ENCODE data around the gene TAF8. TPM values are rescaled to one million over a fixed set of nuclear protein-coding genes. Genes with fewer than 3 reads are reported as not detected.
A peak's percentile ranks its signal among the peaks of the same experiment; 100 is the strongest.

The TAF8 gene
- total RNA-seq, 2 experiments from 2014 or later = 30.1 to 34.7 TPM

GRCh38 chr6:42010185-42010891 lies 40.0 kb upstream of the TAF8 start:
- Mint-ChIP-seq H3K4me3 (peak overlapping the region; percentile 56), H3K27ac (peak overlapping the region; percentile 92), H3K27me3 (no peaks in the 10 kb centered on the region), H3K4me1 (ENCODE audit: low read depth) (peaks cover 84% of the 10 kb centered on the region), H3K36me3 (ENCODE audit: low read depth) (peaks cover 77% of the 10 kb centered on the region), H3K9me3 (no peaks in the 10 kb centered on the region)
- TF ChIP-seq CTCF (IDR thresholded peaks at IDR 0.05) = no peak
- no peak overlapping the region for H3K4me3 ChIP-seq (ENCODE audit: low read length)
- ChIA-PET POLR2A (interaction anchor here (0.8 to 1.3 kb wide), 4 partner anchors 15 to 314 kb away, joined by 3 to 7 read pairs (median 4); no protein-coding TSS in a partner anchor), CTCF (interaction anchor here (0.9 to 2.0 kb wide), 3 partner anchors 13 to 34 kb away, joined by 4 to 6 read pairs (median 4); no protein-coding TSS in a partner anchor)
- intact Hi-C loops (cut with DNase I, micrococcal nuclease) = no loop called here
- H3K4me1 ChIP-seq (ENCODE audit: insufficient read depth, low read length) = peaks cover 74% of the 10 kb centered on the region
- peak; percentile 57 for ATAC-seq (ENCODE audit: poor library complexity)
- peak in 5 of 14 experiments; percentile 24 to 39 (median 30) for DNase-seq
- H3K27ac ChIP-seq (ENCODE audit: low read depth in 1 of 2, low read length in 2 of 2) = peak overlapping the region; percentile 48 to 59
- H3K36me3 ChIP-seq (ENCODE audit: insufficient read depth, low read length) = peaks cover 45% of the 10 kb centered on the region
- no peaks in the 10 kb centered on the region for H3K9me3 ChIP-seq (ENCODE audit: control insufficient read depth in 1 of 2, insufficient read depth in 1 of 2, low read length in 2 of 2)
- no peaks in the 10 kb centered on the region for H3K27me3 ChIP-seq (ENCODE audit: control insufficient read depth in 1 of 2, insufficient read depth in 2 of 2, low read length in 2 of 2)

DNA sequence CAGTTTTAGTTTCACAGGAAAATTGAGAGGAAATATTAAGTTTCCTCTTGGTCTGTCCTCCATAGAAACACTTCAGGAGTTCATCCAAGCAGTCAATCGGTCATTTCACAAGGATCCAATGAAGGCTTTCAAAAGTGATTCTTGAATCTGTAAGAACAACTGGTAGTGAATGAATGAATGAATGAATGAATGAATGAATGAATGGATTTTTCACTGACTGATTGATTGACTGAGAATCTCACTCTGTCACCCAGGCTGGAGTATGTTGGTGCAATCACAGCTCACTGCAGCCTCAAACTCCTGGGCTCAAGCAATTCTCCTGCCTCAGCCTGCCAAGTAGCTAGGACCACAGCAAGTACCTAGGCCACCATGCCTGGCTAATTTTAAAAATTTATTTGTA lies 39.4 kb upstream of the TAF8 start:
- Mint-ChIP-seq H3K27ac (peak overlapping the region; percentile 92), H3K4me1 (ENCODE audit: low read depth) (peaks cover 84% of the 10 kb centered on the region), H3K9me3 (no peaks in the 10 kb centered on the region), H3K36me3 (ENCODE audit: low read depth) (peaks cover 78% of the 10 kb centered on the region), H3K4me3 (peak overlapping the region; percentile 56), H3K27me3 (no peaks in the 10 kb centered on the region)
- ChIA-PET CTCF (interaction anchor here (1.7 kb wide), 1 partner anchor 33 kb away, joined by 4 read pairs; no protein-coding TSS in a partner anchor), POLR2A (interaction anchor here (1.3 kb wide), 1 partner anchor 17 kb away, joined by 4 read pairs; no protein-coding TSS in a partner anchor)
- Histone ChIP-seq H3K9me3 (ENCODE audit: control insufficient read depth in 1 of 2, insufficient read depth in 1 of 2, low read length in 2 of 2) (no peaks in the 10 kb centered on the region), H3K4me1 (ENCODE audit: insufficient read depth, low read length) (peaks cover 70% of the 10 kb centered on the region), H3K27ac (ENCODE audit: low read depth in 1 of 2, low read length in 2 of 2) (peak overlapping the region; percentile 18 to 59), H3K4me3 (ENCODE audit: low read length) (no peak overlapping the region), H3K36me3 (ENCODE audit: insufficient read depth, low read length) (peaks cover 43% of the 10 kb centered on the region), H3K27me3 (ENCODE audit: control insufficient read depth in 1 of 2, insufficient read depth in 2 of 2, low read length in 2 of 2) (no peaks in the 10 kb centered on the region)
- no peak for ATAC-seq (ENCODE audit: poor library complexity)
- DNase-seq = peak in 1 of 14 experiments; percentile 15
- no peak for TF ChIP-seq CTCF (IDR thresholded peaks at IDR 0.05)
- intact Hi-C loops (cut with DNase I, micrococcal nuclease) = no loop called here

DNA sequence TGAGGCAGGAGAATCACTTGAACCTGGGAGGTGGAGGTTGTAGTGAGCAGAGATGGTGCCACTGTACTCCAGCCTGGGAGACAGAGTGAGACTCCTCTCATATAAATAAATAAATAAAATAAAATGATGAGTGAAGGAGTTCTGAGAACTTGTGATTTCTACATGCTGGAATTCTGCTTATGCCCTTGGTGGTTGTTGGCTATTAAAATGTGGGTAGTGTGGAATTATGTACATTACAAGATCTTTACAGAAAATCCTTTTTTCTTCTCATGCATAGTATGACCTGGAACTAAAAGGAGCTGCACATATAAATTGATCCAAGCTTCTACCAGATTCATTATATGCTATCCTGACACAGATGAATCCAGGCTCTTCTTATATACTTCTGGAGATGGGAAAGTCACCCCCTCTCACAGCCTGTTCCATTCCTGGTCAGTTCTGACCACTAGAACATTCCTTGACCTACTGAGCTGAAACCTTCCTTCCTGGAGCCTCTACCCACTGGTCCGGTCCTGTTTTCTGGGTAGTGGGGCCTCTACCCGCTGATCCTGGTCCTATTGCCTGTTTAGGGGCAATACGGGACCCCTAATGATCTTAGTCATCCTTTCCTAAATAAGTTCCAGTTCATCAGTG lies 37.7 kb upstream of the TAF8 start:
- Mint-ChIP-seq H3K4me1 (ENCODE audit: low read depth) (peaks cover 88% of the 10 kb centered on the region), H3K27me3 (no peaks in the 10 kb centered on the region), H3K36me3 (ENCODE audit: low read depth) (peaks cover 87% of the 10 kb centered on the region), H3K27ac (peak overlapping the region; percentile 72), H3K9me3 (no peaks in the 10 kb centered on the region), H3K4me3 (no peak overlapping the region)
- Histone ChIP-seq H3K36me3 (ENCODE audit: insufficient read depth, low read length) (peaks cover 52% of the 10 kb centered on the region), H3K4me3 (ENCODE audit: low read length) (no peak overlapping the region), H3K4me1 (ENCODE audit: insufficient read depth, low read length) (peaks cover 80% of the 10 kb centered on the region), H3K27me3 (ENCODE audit: control insufficient read depth in 1 of 2, insufficient read depth in 2 of 2, low read length in 2 of 2) (no peaks in the 10 kb centered on the region), H3K27ac (ENCODE audit: low read depth in 1 of 2, low read length in 2 of 2) (no peak overlapping the region), H3K9me3 (ENCODE audit: control insufficient read depth in 1 of 2, insufficient read depth in 1 of 2, low read length in 2 of 2) (no peaks in the 10 kb centered on the region)
- ATAC-seq (ENCODE audit: poor library complexity) = no peak
- ChIA-PET POLR2A (interaction anchor here (1.0 to 1.4 kb wide), 3 partner anchors 9 to 70 kb away, joined by 3 to 7 read pairs (median 3); no protein-coding TSS in a partner anchor), CTCF (interaction anchor here (0.5 kb wide), 1 partner anchor 21 kb away, joined by 3 read pairs; no protein-coding TSS in a partner anchor)
- intact Hi-C loops (cut with DNase I, micrococcal nuclease) = no loop called here
- DNase-seq = peak in 1 of 14 experiments; percentile 11
- TF ChIP-seq CTCF (IDR thresholded peaks at IDR 0.05) = no peak
